Transverse colon (tissue), 4 donors: ENCODE data around the gene ADAM22. TPM values are rescaled to one million over a fixed set of nuclear protein-coding genes. Genes with fewer than 3 reads are reported as not detected.

Experiments used
- DNase-seq: peaks from one replicate; pipeline ENCODE4 v3.0.0-alpha.2; 2019
- H3K27ac ChIP-seq, 4 donors: fragments of 200-600 bp; sonication (generic); 2 replicates each; pipeline ENCODE4 v1.5.1; 2016 to 2018; ENCODE audit warnings: inconsistent platforms in 4 of 4
- H3K27me3 ChIP-seq: fragments of 200-600 bp; sonication (generic); 2 replicates; pipeline ENCODE4 v1.5.1; 2017; ENCODE audit warnings: inconsistent platforms
- H3K36me3 ChIP-seq, 4 donors: fragments of 200-600 bp; sonication (generic); 2 replicates each; pipeline ENCODE4 v1.5.1; 2017 to 2019; ENCODE audit warnings: inconsistent platforms in 4 of 4
- H3K4me1 ChIP-seq, 4 donors: fragments of 200-600 bp; sonication (generic); 2 replicates each; pipeline ENCODE4 v1.5.1; 2017 to 2020; ENCODE audit warnings: inconsistent platforms in 4 of 4
- H3K4me3 ChIP-seq, 4 donors: fragments of 200-600 bp; sonication (generic); 1 replicate in 1 of 4; 2 replicates in 3 of 4; pipeline versions ENCODE4 v1.5.1 to v1.6.1; 2017 to 2019; ENCODE audit warnings: inconsistent platforms in 4 of 4
- H3K9me3 ChIP-seq, 2 donors: fragments of 200-600 bp; sonication (generic); 2 replicates each; pipeline ENCODE4 v1.5.1; 2017 to 2019; ENCODE audit warnings: inconsistent platforms in 2 of 2
- EP300 ChIP-seq: sonication (generic); formaldehyde crosslinking; IDR thresholded peaks from one replicate; pipeline ENCODE4 v1.6.1; 2017; ENCODE audit warnings: antibody characterized with exemption, low read depth
- POLR2A ChIP-seq: fragments of 450-650 bp; IDR thresholded peaks from one replicate; pipeline ENCODE4 v1.6.1; 2016; ENCODE audit warnings: antibody characterized with exemption, mild to moderate bottlenecking, moderate library complexity
- POLR2AphosphoS5 ChIP-seq, 3 donors: sonication (generic); formaldehyde crosslinking; IDR thresholded peaks; one replicate each; pipeline ENCODE4 v1.6.1; 2016; ENCODE audit warnings: antibody characterized with exemption in 3 of 3
- WGBS, 2 donors: methylation state at CpG; one replicate each; pipeline ENCODE4 v1.1.5; 2018; ENCODE audit warnings: low coverage in 1 of 2; 5-methylcytosine and 5-hydroxymethylcytosine counted together
- in situ Hi-C, 4 donors: fragments of 200-750 bp; cut with MboI; loops; one replicate each; pipeline versions ENCODE4 v1.15.0 to v1.15.1; 2017; ENCODE audit warnings: low sequenced_read_pairs in 3 of 4, low pct_ligation_motif_present in 1 of 4, low pct_unique_long_range_greater_than_20kb in 1 of 4
- intact Hi-C: fragments of 100-400 bp; cut with DNase I; formaldehyde crosslinking; loops from one replicate; pipeline ENCODE4 v1.15.1; 2023; ENCODE audit warnings: low total_unique reads
- total RNA-seq, 4 donors: library from RNA; depleted of rRNA; stranded (reverse); fragments of >200 nt; gene quantifications; one replicate each; pipeline ENCODE4 v1.1.0, GENCODE V29; 2016
- TF ChIP-seq, protein P1 (sequence below), 5 experiments: fragments of 200-600 bp in 3 of 5; fragments of 450-650 bp in 2 of 5; sonication (generic) in 3 of 5; IDR thresholded peaks; 1 replicate in 2 of 5; 2 replicates in 3 of 5; pipeline ENCODE4 v1.5.1; 2016 to 2017; ENCODE audit warnings: antibody characterized with exemption in 5 of 5, inconsistent platforms in 3 of 5, mild to moderate bottlenecking in 2 of 5, moderate library complexity in 1 of 5

The ADAM22 gene
- total RNA-seq, 4 donors from 2014 or later: 3.8 to 17.3 (median 6.0) TPM

DNA sequence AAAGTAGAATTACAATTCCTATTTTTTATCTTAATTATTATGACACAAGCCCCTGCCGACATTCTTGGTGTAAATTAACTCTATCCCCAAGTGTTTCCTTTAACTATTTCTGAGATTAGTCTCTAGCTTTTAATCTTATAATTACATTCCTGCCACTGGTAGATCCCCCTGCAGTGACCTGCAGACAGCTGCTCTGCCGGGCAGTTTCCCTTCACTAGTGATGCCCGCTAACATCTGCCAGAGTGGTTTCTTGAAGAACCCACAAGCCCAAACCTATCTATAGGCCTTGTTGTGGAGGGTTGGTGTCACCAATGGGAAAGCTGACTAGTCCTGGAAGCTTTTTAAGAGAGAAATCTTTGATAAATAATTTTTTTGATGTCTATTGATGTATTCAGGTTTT lies 50.0 kb downstream of the ADAM22 start:
- no peak for DNase-seq
- H3K4me1 ChIP-seq: no peaks in the 10 kb centered on the region
- H3K27ac ChIP-seq: no peak overlapping the region
- no peak overlapping the region for H3K4me3 ChIP-seq
- no peaks in the 10 kb centered on the region for H3K27me3 ChIP-seq
- 86 to 90% methylated on average over 3 of the region's 3 CpGs for WGBS, 2 donors
- intact Hi-C loops: no loop called here
- H3K9me3 ChIP-seq: no peaks in the 10 kb centered on the region
- no peaks in the 10 kb centered on the region for H3K36me3 ChIP-seq
- TF ChIP-seq POLR2A: no peak
- TF ChIP-seq, protein P1, sequence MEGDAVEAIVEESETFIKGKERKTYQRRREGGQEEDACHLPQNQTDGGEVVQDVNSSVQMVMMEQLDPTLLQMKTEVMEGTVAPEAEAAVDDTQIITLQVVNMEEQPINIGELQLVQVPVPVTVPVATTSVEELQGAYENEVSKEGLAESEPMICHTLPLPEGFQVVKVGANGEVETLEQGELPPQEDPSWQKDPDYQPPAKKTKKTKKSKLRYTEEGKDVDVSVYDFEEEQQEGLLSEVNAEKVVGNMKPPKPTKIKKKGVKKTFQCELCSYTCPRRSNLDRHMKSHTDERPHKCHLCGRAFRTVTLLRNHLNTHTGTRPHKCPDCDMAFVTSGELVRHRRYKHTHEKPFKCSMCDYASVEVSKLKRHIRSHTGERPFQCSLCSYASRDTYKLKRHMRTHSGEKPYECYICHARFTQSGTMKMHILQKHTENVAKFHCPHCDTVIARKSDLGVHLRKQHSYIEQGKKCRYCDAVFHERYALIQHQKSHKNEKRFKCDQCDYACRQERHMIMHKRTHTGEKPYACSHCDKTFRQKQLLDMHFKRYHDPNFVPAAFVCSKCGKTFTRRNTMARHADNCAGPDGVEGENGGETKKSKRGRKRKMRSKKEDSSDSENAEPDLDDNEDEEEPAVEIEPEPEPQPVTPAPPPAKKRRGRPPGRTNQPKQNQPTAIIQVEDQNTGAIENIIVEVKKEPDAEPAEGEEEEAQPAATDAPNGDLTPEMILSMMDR (IDR thresholded peaks at IDR 0.05): no peak
- no peak for TF ChIP-seq EP300
- TF ChIP-seq POLR2AphosphoS5 (IDR thresholded peaks at IDR 0.05): no peak
- in situ Hi-C loops: no loop called here

DNA sequence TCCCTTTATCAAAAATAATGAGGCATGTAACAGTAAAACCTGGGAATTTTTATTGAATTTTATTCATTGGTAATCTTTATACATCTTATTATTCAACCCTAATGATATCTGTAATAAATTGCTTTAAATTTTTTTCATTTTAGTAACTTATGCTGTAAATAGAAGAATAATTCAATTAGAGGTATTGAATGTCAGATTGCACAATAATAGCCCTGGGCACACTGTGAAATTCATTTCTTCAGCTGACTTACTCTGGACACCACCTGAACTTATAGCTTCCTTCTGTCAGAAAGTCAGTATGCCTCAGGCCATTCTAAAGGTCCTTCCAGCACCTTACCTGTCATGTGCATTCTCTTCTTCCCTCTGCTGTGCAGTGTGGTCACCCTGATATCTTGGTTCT lies 59.2 kb downstream of the ADAM22 start:
- intact Hi-C loops (no loop called here), in situ Hi-C loops (no loop called here)
- no peaks in the 10 kb centered on the region for H3K36me3 ChIP-seq
- TF ChIP-seq, protein P1 (IDR thresholded peaks at IDR 0.05): no peak
- no peak for TF ChIP-seq POLR2AphosphoS5 (IDR thresholded peaks at IDR 0.05)
- no peak for TF ChIP-seq EP300
- TF ChIP-seq POLR2A: no peak
- H3K27me3 ChIP-seq: no peaks in the 10 kb centered on the region
- H3K9me3 ChIP-seq: no peaks in the 10 kb centered on the region
- H3K4me3 ChIP-seq: no peak overlapping the region
- no peak overlapping the region for H3K27ac ChIP-seq
- DNase-seq: no peak
- no peaks in the 10 kb centered on the region for H3K4me1 ChIP-seq

DNA sequence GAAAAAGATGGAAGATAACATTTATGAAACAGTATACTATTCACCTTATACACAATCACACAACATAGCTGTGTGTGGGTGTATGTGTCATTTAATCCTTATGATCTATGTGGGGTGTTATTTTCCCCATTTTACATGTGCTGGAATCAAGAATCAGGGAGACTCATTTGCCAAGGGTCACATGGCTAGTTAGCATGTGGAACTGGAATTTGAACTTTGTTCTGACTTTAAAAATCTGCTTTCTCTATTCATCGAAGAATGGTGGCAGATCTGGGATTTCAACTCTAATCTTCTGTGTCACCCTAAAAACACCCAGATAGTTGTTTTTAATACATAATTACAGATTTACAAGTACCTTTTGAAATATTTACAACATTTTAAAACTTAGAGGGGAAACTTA lies 65.2 kb downstream of the ADAM22 start:
- TF ChIP-seq POLR2A (no peak), EP300 (no peak), POLR2AphosphoS5 (IDR thresholded peaks at IDR 0.05) (no peak)
- TF ChIP-seq, protein P1 (IDR thresholded peaks at IDR 0.05): no peak
- no peak for DNase-seq
- intact Hi-C loops (no loop called here), in situ Hi-C loops (no loop called here)
- Histone ChIP-seq H3K4me3 (no peak overlapping the region), H3K27me3 (no peaks in the 10 kb centered on the region), H3K36me3 (no peaks in the 10 kb centered on the region), H3K27ac (no peak overlapping the region), H3K4me1 (no peaks in the 10 kb centered on the region), H3K9me3 (no peaks in the 10 kb centered on the region)
- WGBS, 2 donors: 83 to 92% methylated on average over 1 of the region's 1 CpG

DNA sequence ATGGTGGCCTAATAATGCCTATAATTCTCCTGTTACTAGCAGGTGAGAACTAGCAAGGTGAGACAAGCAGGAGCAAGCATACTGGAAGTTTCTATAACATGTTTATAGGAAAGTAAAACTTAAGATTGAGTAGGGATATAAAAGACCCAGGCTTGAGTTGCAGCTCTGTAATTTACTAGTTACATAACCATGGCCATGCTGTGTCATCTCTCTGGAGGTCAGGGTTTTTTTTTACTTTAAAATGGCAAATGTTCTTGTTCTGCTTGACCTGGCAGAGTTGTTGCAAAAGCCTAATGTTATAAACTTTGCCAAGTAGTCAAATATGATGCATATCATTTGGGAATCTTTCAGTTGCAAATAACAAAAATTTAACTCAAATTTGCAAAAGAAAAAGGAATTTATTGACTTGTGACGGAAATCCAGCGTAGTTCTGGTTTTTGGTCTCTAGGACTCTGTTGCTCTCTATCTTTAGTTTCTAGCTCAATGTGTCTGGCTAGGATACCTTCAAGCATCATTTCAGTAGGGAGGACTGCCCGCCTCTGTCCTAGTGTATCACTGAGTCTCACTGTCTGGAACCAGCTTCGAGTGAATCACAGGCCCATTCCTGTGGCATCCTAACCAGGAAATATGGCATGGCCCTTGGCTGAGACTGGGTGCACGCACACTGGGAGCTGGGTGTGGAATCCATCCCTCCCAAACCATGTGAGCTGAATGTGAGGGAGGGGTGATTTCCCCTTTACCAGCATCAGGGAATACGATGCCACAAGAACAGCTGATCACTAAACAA lies 67.9 kb downstream of the ADAM22 start:
- Histone ChIP-seq H3K9me3 (no peaks in the 10 kb centered on the region), H3K36me3 (no peaks in the 10 kb centered on the region), H3K27me3 (no peaks in the 10 kb centered on the region), H3K27ac (no peak overlapping the region), H3K4me1 (no peaks in the 10 kb centered on the region), H3K4me3 (no peak overlapping the region)
- TF ChIP-seq EP300 (no peak), POLR2A (no peak), POLR2AphosphoS5 (IDR thresholded peaks at IDR 0.05) (no peak)
- TF ChIP-seq, protein P1 (IDR thresholded peaks at IDR 0.05): no peak
- in situ Hi-C loops (no loop called here), intact Hi-C loops (no loop called here)
- DNase-seq: no peak
- whole genome bisulfite sequencing, 2 donors: 90 to 100% methylated on average over 3 to 6 of the region's 6 CpGs
